H9 (cell line): ENCODE measurements around the gene F13A1. TPM values are rescaled to one million over a fixed set of nuclear protein-coding genes. Genes with fewer than 3 reads are reported as not detected.

ENCODE experiments used
- DNase-seq: peaks from one replicate; pipeline ENCODE4 v3.0.0-alpha.2; 2017
- H2AFZ ChIP-seq: one replicate; pipeline ENCODE4 v1.6.1; 2013; ENCODE audit warnings: mild to moderate bottlenecking, low read length, control low read depth, moderate library complexity
- H2AK5ac ChIP-seq: 2 replicates; pipeline ENCODE4 v1.6.1; 2013; ENCODE audit warnings: low read length, control low read depth, mixed read lengths; ENCODE audit not compliant: insufficient read length
- H2BK120ac ChIP-seq: one replicate; pipeline ENCODE4 v1.6.1; 2013; ENCODE audit warnings: low read depth, mild to moderate bottlenecking, low read length, control low read depth, inconsistent platforms; ENCODE audit not compliant: poor library complexity, severe bottlenecking
- H2BK12ac ChIP-seq: 2 replicates; pipeline ENCODE4 v1.6.1; 2013; ENCODE audit warnings: low read length, control low read depth, mixed read lengths, low read depth; ENCODE audit not compliant: insufficient read length
- H2BK15ac ChIP-seq: 2 replicates; pipeline ENCODE4 v1.6.1; 2013; ENCODE audit warnings: low read depth, low read length, control low read depth
- H2BK20ac ChIP-seq: one replicate; pipeline ENCODE4 v1.6.1; 2013; ENCODE audit warnings: low read depth, mild to moderate bottlenecking, low read length, control low read depth, inconsistent platforms; ENCODE audit not compliant: poor library complexity, severe bottlenecking
- H2BK5ac ChIP-seq: 2 replicates; pipeline ENCODE4 v1.6.1; 2013; ENCODE audit warnings: low read length, control low read depth, mixed read lengths; ENCODE audit not compliant: insufficient read length
- H3K14ac ChIP-seq: 2 replicates; pipeline ENCODE4 v1.6.1; 2013; ENCODE audit warnings: low read length, control low read depth; ENCODE audit not compliant: insufficient read depth
- H3K18ac ChIP-seq: 2 replicates; pipeline ENCODE4 v1.6.1; 2013; ENCODE audit warnings: low read depth, mild to moderate bottlenecking, mixed read lengths, low read length, control low read depth; ENCODE audit not compliant: insufficient read length
- H3K23ac ChIP-seq: 2 replicates; pipeline ENCODE4 v1.6.1; 2013; ENCODE audit warnings: low read length, control low read depth, mixed read lengths, low read depth; ENCODE audit not compliant: insufficient read length
- H3K23me2 ChIP-seq: 2 replicates; pipeline ENCODE4 v1.6.1; 2013; ENCODE audit warnings: low read depth, mild to moderate bottlenecking, mixed read lengths, low read length, control low read depth; ENCODE audit not compliant: insufficient read length, poor library complexity, severe bottlenecking
- H3K27ac ChIP-seq: 2 replicates; pipeline ENCODE4 v1.5.1; 2013; ENCODE audit warnings: low read length, control low read depth, mixed read lengths, low read depth; ENCODE audit not compliant: insufficient read length
- H3K27me3 ChIP-seq: 2 replicates; pipeline ENCODE4 v1.6.1; 2013; ENCODE audit warnings: low read length, control low read depth, inconsistent platforms; ENCODE audit not compliant: insufficient read depth
- H3K4ac ChIP-seq: 2 replicates; pipeline ENCODE4 v1.6.1; 2013; ENCODE audit warnings: low read depth, mild to moderate bottlenecking, control low read depth, inconsistent platforms, low read length, moderate library complexity
- H3K4me1 ChIP-seq: 2 replicates; pipeline ENCODE4 v1.6.1; 2013; ENCODE audit warnings: low read length, control low read depth, inconsistent platforms; ENCODE audit not compliant: insufficient read depth
- H3K4me2 ChIP-seq: 2 replicates; pipeline ENCODE4 v1.6.1; 2013; ENCODE audit warnings: low read length, control low read depth, mixed read lengths; ENCODE audit not compliant: insufficient read length, insufficient read depth
- H3K56ac ChIP-seq: 2 replicates; pipeline ENCODE4 v1.6.1; 2013; ENCODE audit warnings: low read depth, mild to moderate bottlenecking, mixed read lengths, low read length, control low read depth; ENCODE audit not compliant: insufficient read length
- H3K79me1 ChIP-seq: 2 replicates; pipeline ENCODE4 v1.6.1; 2013; ENCODE audit warnings: low read depth, mild to moderate bottlenecking, moderate library complexity, low read length, control low read depth, inconsistent platforms; ENCODE audit not compliant: insufficient read depth, poor library complexity, severe bottlenecking
- H3K79me2 ChIP-seq: 2 replicates; pipeline ENCODE4 v1.6.1; 2013; ENCODE audit warnings: low read length, control low read depth, inconsistent platforms; ENCODE audit not compliant: insufficient read depth
- H3K9ac ChIP-seq: 2 replicates; pipeline ENCODE4 v1.6.1; 2013; ENCODE audit warnings: low read length, control low read depth, mixed read lengths; ENCODE audit not compliant: insufficient read length; ENCODE audit errors: extremely low read depth
- H3K9me3 ChIP-seq: one replicate; pipeline ENCODE4 v1.6.1; 2013; ENCODE audit warnings: low read depth, low read length, inconsistent platforms; ENCODE audit not compliant: control insufficient read depth
- H3T11ph ChIP-seq: one replicate; pipeline ENCODE4 v1.6.1; 2013; ENCODE audit warnings: mild to moderate bottlenecking, low read length, control low read depth, inconsistent platforms
- H4K20me1 ChIP-seq: one replicate; pipeline ENCODE4 v1.6.1; 2013; ENCODE audit not compliant: control insufficient read depth, insufficient read length, insufficient read depth
- H4K5ac ChIP-seq: 2 replicates; pipeline ENCODE4 v1.6.1; 2013; ENCODE audit warnings: low read depth, mild to moderate bottlenecking, mixed read lengths, low read length, control low read depth; ENCODE audit not compliant: insufficient read length
- H4K8ac ChIP-seq: replicated peaks from 2 replicates; pipeline ENCODE4 v1.6.1; 2013; ENCODE audit warnings: low read length, control low read depth, mixed read lengths, low read depth; ENCODE audit not compliant: insufficient read length
- H4K91ac ChIP-seq: 2 replicates; pipeline ENCODE4 v1.6.1; 2013; ENCODE audit warnings: low read depth, mild to moderate bottlenecking, moderate library complexity, mixed read lengths, low read length, control low read depth; ENCODE audit not compliant: insufficient read length
- H3K27ac Mint-ChIP-seq, 3 experiments: 2 replicates in 2 of 3; 3 replicates in 1 of 3; pipeline ENCODE4 v1.8.0; 2020 to 2021; ENCODE audit warnings: mixed read lengths in 3 of 3, mild to moderate bottlenecking in 1 of 3, moderate library complexity in 1 of 3
- H3K27me3 Mint-ChIP-seq: 2 replicates; pipeline ENCODE4 v1.8.0; 2021; ENCODE audit warnings: low read depth, mild to moderate bottlenecking, moderate library complexity, mixed read lengths
- H3K36me3 Mint-ChIP-seq, 3 experiments: 2 replicates in 2 of 3; 3 replicates in 1 of 3; pipeline ENCODE4 v1.8.0; 2020 to 2021; ENCODE audit warnings: low read depth in 3 of 3, mixed read lengths in 3 of 3; ENCODE audit not compliant: insufficient read depth in 1 of 3
- H3K4me1 Mint-ChIP-seq, 2 experiments: 2 replicates each; pipeline ENCODE4 v1.8.0; 2020; ENCODE audit warnings: mixed read lengths in 2 of 2
- H3K4me3 Mint-ChIP-seq, 2 experiments: 2 replicates in 1 of 2; 3 replicates in 1 of 2; pipeline ENCODE4 v1.8.0; 2020 to 2021; ENCODE audit warnings: mild to moderate bottlenecking in 2 of 2, mixed read lengths in 2 of 2, moderate library complexity in 1 of 2
- H3K9me3 Mint-ChIP-seq, 2 experiments: 2 replicates in 1 of 2; 3 replicates in 1 of 2; pipeline ENCODE4 v1.8.0; 2020; ENCODE audit warnings: mild to moderate bottlenecking in 2 of 2, mixed read lengths in 2 of 2, moderate library complexity in 1 of 2
- CTCF ChIP-seq: fragments of 200-600 bp; sonication (generic); conservative IDR thresholded peaks from 3 replicates; pipeline ENCODE4 v1.8.0; 2021; ENCODE audit warnings: antibody characterized with exemption, mild to moderate bottlenecking
- WGBS: extraction: QIAGEN DNeasy Blood & Tissue Kit; methylation state at CpG from one replicate; pipeline ENCODE4 v1.1.7; 2013; ENCODE audit warnings: missing lambda C conversion rate, low lambda C conversion rate, mixed read lengths; ENCODE audit not compliant: insufficient read length; ENCODE audit errors: extremely low coverage; 5-methylcytosine and 5-hydroxymethylcytosine counted together
- total RNA-seq: library from RNA; stranded (reverse); gene quantifications from 2 replicates; pipeline ENCODE4 v1.2.1, GENCODE V29; 2021

Gene F13A1
- total RNA-seq, 1 experiment from 2014 or later = 0.15 TPM

- H2BK20ac ChIP-seq = no peak overlapping the region
- no peaks in the 10 kb centered on the region for H3K79me1 ChIP-seq
- H3T11ph ChIP-seq = no peak overlapping the region
- H4K5ac ChIP-seq = no peak overlapping the region
- Mint-ChIP-seq H3K9me3 (no peaks in the 10 kb centered on the region), H3K27ac (no peak overlapping the region), H3K27me3 (peaks cover 4% of the 10 kb centered on the region), H3K4me3 (no peak overlapping the region), H3K4me1 (no peaks in the 10 kb centered on the region), H3K36me3 (no peaks in the 10 kb centered on the region)
- no peak overlapping the region for H4K91ac ChIP-seq
- H3K23ac ChIP-seq = no peak overlapping the region
- H3K4ac ChIP-seq = no peak overlapping the region
- no peak overlapping the region for H4K8ac ChIP-seq
- no peak overlapping the region for H2AFZ ChIP-seq
- H3K18ac ChIP-seq = no peak overlapping the region
- H3K79me2 ChIP-seq = no peaks in the 10 kb centered on the region
- no peak overlapping the region for H2BK12ac ChIP-seq
- no peaks in the 10 kb centered on the region for H3K27me3 ChIP-seq
- H4K20me1 ChIP-seq = no peaks in the 10 kb centered on the region
- H2BK15ac ChIP-seq = no peak overlapping the region
- H2BK120ac ChIP-seq = no peak overlapping the region
- H3K9me3 ChIP-seq = no peaks in the 10 kb centered on the region
- H3K4me1 ChIP-seq = no peaks in the 10 kb centered on the region
- no peak overlapping the region for H3K9ac ChIP-seq
- TF ChIP-seq CTCF = no peak
- no peak overlapping the region for H3K14ac ChIP-seq
- no peak overlapping the region for H3K4me2 ChIP-seq
- H2AK5ac ChIP-seq = no peak overlapping the region
- no peak overlapping the region for H3K56ac ChIP-seq
- no peak overlapping the region for H2BK5ac ChIP-seq
- DNase-seq = no peak
- no CpG with 5 or more reads among the region's 6 CpGs for WGBS
- no peaks in the 10 kb centered on the region for H3K23me2 ChIP-seq
- H3K27ac ChIP-seq = no peak overlapping the region
Observed at GRCh38 chr6:6331393-6331792, 10.9 kb upstream of the F13A1 start.
